Measurements from ENCODE around the gene ULK3.

ULK3 gene

GRCh38 chr15:74867466-74868038 is 24.6 kb upstream of the ULK3 start:
- no peak for DNase-seq

- no peak for DNase-seq
Observed at GRCh38 chr15:74866090-74866489, 23.1 kb upstream of the ULK3 start.

- DNase-seq = no peak
Observed at GRCh38 chr15:74865316-74865715, 22.4 kb upstream of the ULK3 start.

GRCh38 chr15:74864296-74864695 is 21.3 kb upstream of the ULK3 start:
- no peak for DNase-seq

- no peak for DNase-seq
Observed at GRCh38 chr15:74863239-74864056, 20.5 kb upstream of the ULK3 start.

- DNase-seq = no peak
Observed at GRCh38 chr15:74858369-74858740, 15.4 kb upstream of the ULK3 start.

GRCh38 chr15:74857671-74858368 is 14.9 kb upstream of the ULK3 start:
- no peak for DNase-seq

GRCh38 chr15:74857082-74857655 is 14.2 kb upstream of the ULK3 start:
- DNase-seq = no peak

GRCh38 chr15:74856537-74856936 is 13.6 kb upstream of the ULK3 start:
- DNase-seq = no peak

- DNase-seq = no peak
Observed at GRCh38 chr15:74855857-74856256, 12.9 kb upstream of the ULK3 start.

GRCh38 chr15:74854453-74855022 is 11.6 kb upstream of the ULK3 start:
- DNase-seq = no peak

- no peak for DNase-seq
Observed at GRCh38 chr15:74851960-74852359, 9.0 kb upstream of the ULK3 start.

GRCh38 chr15:74850393-74850792 is 7.4 kb upstream of the ULK3 start:
- DNase-seq = no peak

GRCh38 chr15:74847432-74847831 is 4.5 kb upstream of the ULK3 start:
- no peak for DNase-seq

- DNase-seq = no peak
Observed at GRCh38 chr15:74845581-74845980, 2.6 kb upstream of the ULK3 start.

GRCh38 chr15:74845208-74845568 is 2.2 kb upstream of the ULK3 start:
- peak; percentile 57 for DNase-seq

- DNase-seq = no peak
Observed at GRCh38 chr15:74844319-74845207, 1.6 kb upstream of the ULK3 start.

- DNase-seq = peak; percentile 13
Observed at GRCh38 chr15:74843891-74844299, 939 bp upstream of the ULK3 start.

- no peak for DNase-seq
Observed at GRCh38 chr15:74843445-74843828, 481 bp upstream of the ULK3 start.

- no peak for DNase-seq
Observed at GRCh38 chr15:74841891-74842373, 1.0 kb downstream of the ULK3 start.

GRCh38 chr15:74840851-74841775 is 1.8 kb downstream of the ULK3 start:
- no peak for DNase-seq

All from stimulated activated CD4-positive, alpha-beta T cell treated with anti-CD3 and anti-CD28 coated beads, Interleukin-4, amount 100 ng/mL, for 1 hour (primary cell).